ENCODE results near the gene MSL1.

The MSL1 gene

DNA sequence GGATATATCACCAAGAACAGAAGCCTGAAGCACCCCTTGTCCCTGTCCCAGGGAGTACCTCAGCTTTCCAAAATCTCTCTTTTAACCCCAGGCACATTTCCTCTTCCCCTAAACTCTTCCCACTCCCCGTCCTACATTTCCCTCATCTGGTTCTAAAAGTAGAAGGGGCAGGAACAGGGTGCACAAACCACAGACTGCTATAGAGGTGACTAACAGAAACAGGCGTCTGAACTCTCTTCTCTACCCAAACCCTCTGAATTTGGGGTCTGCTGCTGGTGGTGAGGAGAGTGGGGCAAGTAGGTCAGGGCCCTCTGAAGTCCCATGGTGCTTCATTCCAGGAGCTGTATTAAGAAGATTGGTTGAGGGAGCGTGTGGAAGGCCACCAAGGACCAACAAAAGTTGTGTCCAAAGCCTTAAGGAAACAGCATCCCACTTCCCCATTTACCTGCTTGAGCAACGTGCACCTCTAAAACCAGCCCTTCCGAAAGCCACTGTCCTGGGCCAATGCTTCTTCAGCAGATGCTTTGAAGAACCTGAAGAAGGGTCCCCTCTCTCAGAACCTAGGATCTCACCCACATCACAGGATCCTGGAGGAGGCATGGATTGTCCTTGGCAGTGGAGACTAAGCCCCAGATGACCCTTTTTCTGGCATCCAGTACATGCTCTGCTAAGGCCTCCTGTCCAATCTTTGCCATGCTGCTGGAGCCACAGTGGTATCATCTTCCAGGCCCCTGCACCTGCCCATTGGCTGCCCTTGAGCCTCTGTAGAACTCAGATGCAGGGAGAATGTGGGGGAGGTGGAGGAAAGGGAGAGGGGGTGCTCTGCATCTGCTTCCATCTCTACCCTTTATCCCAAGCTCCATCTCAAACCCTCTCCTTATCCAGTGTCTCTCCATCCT is 15.7 kb upstream of the MSL1 start:
- no peaks in the 10 kb centered on the region for H3K79me2 ChIP-seq
- H2AFZ ChIP-seq: peak overlapping the region; percentile 81
- TF ChIP-seq, protein P1, sequence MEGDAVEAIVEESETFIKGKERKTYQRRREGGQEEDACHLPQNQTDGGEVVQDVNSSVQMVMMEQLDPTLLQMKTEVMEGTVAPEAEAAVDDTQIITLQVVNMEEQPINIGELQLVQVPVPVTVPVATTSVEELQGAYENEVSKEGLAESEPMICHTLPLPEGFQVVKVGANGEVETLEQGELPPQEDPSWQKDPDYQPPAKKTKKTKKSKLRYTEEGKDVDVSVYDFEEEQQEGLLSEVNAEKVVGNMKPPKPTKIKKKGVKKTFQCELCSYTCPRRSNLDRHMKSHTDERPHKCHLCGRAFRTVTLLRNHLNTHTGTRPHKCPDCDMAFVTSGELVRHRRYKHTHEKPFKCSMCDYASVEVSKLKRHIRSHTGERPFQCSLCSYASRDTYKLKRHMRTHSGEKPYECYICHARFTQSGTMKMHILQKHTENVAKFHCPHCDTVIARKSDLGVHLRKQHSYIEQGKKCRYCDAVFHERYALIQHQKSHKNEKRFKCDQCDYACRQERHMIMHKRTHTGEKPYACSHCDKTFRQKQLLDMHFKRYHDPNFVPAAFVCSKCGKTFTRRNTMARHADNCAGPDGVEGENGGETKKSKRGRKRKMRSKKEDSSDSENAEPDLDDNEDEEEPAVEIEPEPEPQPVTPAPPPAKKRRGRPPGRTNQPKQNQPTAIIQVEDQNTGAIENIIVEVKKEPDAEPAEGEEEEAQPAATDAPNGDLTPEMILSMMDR (IDR thresholded peaks at IDR 0.05): no peak
- H3K27ac ChIP-seq: peak overlapping the region; percentile 77
- H3K9me3 ChIP-seq (ENCODE audit: control insufficient read depth, low read length): no peaks in the 10 kb centered on the region
- H3K4me1 ChIP-seq: peaks cover 65% of the 10 kb centered on the region
- no peak overlapping the region for H3K4me3 ChIP-seq (ENCODE audit: low read depth, low read length)
- no peak overlapping the region for H3K9ac ChIP-seq
- H3K4me2 ChIP-seq (ENCODE audit: low read length): peak overlapping the region; percentile 67
- no peaks in the 10 kb centered on the region for H3K36me3 ChIP-seq (ENCODE audit: control insufficient read depth, insufficient read depth, low read length)
- no peaks in the 10 kb centered on the region for H3K27me3 ChIP-seq (ENCODE audit: control insufficient read depth, insufficient read depth, low read length)

DNA sequence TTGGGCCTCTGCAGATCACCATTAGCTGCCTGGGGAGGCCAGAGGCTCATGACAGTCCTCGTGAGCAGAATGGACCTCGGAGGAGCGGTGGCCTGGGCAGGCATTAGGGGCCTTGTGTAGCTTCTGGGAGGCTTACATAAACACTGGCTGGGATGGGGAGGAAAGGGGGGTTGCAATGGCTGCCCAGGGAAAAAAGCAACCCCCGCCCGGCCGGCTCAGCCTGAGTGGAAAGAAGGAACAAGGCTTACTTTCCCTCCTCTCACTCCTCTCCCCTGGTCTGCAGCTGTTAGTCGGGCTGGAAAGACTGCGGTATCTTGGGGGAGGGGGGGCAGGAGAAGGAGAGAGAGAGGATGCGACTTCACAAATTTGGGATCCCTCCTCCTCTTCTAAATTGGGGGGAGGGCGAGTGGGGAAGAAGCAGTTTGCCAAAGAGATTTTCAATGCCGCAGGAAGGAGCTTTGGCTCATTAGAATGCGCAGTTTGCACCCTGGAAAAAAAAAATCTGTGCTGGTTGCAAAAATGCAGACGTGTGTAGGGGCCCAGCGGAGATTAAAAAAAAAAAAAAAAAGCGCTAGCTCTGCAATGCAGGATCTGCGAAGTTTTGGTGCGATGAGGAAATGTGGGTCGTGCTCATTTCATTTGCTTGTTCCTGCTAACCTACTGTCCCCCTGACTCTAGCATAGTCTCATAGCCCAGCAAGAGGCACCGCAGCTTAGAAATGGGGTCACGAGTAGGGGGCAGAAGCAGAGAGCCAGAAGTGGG is 14.8 kb upstream of the MSL1 start:
- Histone ChIP-seq H3K4me3 (ENCODE audit: low read depth, low read length) (peak overlapping the region; percentile 29), H3K27ac (peak overlapping the region; percentile 77), H3K4me1 (peaks cover 68% of the 10 kb centered on the region), H3K9ac (no peak overlapping the region), H3K4me2 (ENCODE audit: low read length) (peak overlapping the region; percentile 67), H3K36me3 (ENCODE audit: control insufficient read depth, insufficient read depth, low read length) (no peaks in the 10 kb centered on the region), H3K79me2 (no peaks in the 10 kb centered on the region), H3K27me3 (ENCODE audit: control insufficient read depth, insufficient read depth, low read length) (no peaks in the 10 kb centered on the region), H3K9me3 (ENCODE audit: control insufficient read depth, low read length) (no peaks in the 10 kb centered on the region), H2AFZ (peak overlapping the region; percentile 81)
- TF ChIP-seq, protein P1 (IDR thresholded peaks at IDR 0.05): no peak

DNA sequence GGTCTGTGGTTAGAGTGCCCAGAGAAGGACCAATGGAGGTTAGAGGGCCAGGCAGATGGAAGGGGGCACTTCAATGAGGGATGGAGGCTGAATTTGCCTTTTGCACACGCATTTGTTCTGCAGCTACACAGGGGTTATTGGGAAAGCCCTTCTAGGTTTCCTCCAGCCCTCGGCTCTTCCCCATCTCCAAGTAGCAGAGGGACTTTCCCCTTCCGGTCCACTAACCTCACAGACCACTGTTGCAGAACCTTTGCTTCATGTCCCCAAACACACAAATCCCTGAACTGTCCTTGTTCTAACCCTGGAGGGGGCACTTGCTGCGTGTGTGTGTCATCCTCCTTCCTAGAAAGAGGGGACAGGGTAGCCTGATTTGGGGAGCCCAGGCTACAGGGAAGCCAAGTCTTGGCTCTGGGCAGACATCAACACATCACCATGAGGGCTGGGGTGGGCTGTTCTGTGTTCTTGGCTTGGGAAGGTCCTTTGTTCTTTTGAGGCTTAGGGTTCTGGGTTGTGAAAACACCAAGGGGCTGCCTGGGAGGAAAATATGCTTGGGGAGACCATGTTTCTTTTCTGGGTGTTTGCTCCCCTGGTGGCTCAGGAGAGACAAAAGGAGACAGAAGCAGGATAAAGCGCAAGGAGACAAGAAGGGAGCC is 14.1 kb upstream of the MSL1 start:
- Histone ChIP-seq H3K36me3 (ENCODE audit: control insufficient read depth, insufficient read depth, low read length) (no peaks in the 10 kb centered on the region), H3K4me2 (ENCODE audit: low read length) (peak overlapping the region; percentile 67), H3K27ac (peak overlapping the region; percentile 77), H3K27me3 (ENCODE audit: control insufficient read depth, insufficient read depth, low read length) (no peaks in the 10 kb centered on the region), H3K79me2 (no peaks in the 10 kb centered on the region), H3K4me1 (peaks cover 72% of the 10 kb centered on the region), H3K4me3 (ENCODE audit: low read depth, low read length) (peak overlapping the region; percentile 29), H3K9me3 (ENCODE audit: control insufficient read depth, low read length) (no peaks in the 10 kb centered on the region), H3K9ac (no peak overlapping the region), H2AFZ (peak overlapping the region; percentile 81)
- TF ChIP-seq, protein P1 (IDR thresholded peaks at IDR 0.05): no peak

DNA sequence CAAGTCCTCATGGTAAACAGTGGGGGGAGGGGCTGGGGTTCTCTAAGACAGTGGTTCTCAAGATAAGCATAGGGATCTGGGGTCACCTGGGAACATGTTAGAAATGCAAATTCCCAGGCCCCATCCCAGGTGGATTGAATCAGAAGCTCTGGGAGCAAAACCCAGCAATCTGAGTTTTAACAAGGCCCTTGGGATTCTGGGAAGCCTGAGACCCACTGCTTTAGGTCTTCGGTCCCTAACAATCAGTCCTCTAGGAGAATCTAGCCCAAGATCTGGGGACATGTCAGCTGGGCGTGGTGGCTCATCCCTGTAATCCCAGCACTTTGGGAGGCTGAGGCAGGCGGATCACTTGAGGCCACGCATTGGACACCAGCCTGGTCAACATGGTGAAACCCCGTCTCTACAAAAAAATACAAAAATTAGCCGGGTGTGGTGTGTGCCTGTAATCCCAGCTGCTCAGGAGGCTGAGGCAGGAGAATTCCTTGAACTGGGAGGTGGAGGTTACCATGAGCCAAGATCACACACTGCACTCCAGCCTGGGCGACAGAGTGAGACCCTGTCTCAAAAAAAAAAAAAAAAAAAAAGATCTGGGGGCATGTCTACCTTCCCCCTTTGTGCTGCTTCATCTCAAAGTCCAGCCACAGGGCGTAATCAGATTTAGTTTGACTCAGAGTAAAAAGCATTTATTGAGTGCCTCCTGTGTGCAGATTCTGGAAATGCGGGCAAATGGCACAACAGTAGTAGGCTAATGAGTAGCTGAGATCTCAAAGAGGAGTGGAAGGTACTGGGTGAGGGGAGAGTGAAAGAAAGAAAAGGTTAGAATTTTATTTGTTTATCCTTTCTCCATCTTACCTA is 12.6 kb upstream of the MSL1 start:
- H3K4me3 ChIP-seq (ENCODE audit: low read depth, low read length): no peak overlapping the region
- TF ChIP-seq, protein P1 (IDR thresholded peaks at IDR 0.05): no peak
- H3K27ac ChIP-seq: peak overlapping the region; percentile 77
- H3K79me2 ChIP-seq: no peaks in the 10 kb centered on the region
- H3K36me3 ChIP-seq (ENCODE audit: control insufficient read depth, insufficient read depth, low read length): no peaks in the 10 kb centered on the region
- H2AFZ ChIP-seq: no peak overlapping the region
- no peak overlapping the region for H3K9ac ChIP-seq
- H3K9me3 ChIP-seq (ENCODE audit: control insufficient read depth, low read length): no peaks in the 10 kb centered on the region
- H3K4me2 ChIP-seq (ENCODE audit: low read length): peak overlapping the region; percentile 27
- peaks cover 69% of the 10 kb centered on the region for H3K4me1 ChIP-seq
- H3K27me3 ChIP-seq (ENCODE audit: control insufficient read depth, insufficient read depth, low read length): no peaks in the 10 kb centered on the region

Data from parathyroid adenoma (tissue), 2 donors.